Measurements from ENCODE around the gene ATP6V1G1.
A peak's percentile ranks its signal among the peaks of the same experiment; 100 is the strongest.

The ATP6V1G1 gene

DNA sequence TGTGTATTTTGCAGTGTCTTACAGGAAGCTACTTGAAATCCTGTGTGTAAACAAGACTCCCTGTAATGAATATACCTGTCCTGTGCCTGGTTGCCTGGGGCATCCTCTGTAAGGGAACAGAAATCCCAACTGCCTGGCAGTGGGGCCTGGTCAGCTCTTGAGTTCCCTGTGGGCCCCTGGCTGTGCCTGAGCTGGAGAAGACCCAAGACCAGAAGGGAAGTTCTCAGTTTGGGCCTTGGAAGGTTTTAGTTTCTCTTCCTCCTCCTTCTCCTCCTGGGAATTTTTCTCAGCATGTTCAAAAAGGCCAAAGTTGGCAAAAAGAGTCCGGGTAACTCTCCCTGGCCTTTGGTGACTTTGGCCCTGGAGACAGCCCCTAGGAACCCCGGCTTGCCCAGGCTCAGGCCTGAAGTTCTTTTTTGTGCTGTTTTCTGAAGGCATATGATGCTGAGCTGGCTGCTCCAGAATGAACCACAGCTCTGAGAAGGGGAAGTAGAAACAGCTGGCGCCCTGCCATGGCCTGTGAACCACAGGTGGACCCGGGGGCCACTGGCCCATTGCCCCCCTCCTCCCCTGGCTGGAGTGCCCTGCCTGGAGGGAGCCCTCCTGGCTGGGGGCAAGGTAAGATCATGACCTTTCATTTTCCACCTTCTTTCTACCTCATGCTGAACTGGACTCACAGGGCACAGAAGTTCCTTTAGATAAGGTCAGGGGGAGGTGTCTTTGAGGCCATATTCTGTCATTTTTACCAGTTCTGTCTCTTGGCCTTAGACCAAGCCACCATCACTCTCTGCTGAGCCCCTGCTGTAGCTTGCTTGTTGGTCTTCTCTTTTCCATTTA, 29.3 kb downstream of the ATP6V1G1 start:
- no peak overlapping the region for H3K27ac Mint-ChIP-seq
- DNase-seq = no peak

DNA sequence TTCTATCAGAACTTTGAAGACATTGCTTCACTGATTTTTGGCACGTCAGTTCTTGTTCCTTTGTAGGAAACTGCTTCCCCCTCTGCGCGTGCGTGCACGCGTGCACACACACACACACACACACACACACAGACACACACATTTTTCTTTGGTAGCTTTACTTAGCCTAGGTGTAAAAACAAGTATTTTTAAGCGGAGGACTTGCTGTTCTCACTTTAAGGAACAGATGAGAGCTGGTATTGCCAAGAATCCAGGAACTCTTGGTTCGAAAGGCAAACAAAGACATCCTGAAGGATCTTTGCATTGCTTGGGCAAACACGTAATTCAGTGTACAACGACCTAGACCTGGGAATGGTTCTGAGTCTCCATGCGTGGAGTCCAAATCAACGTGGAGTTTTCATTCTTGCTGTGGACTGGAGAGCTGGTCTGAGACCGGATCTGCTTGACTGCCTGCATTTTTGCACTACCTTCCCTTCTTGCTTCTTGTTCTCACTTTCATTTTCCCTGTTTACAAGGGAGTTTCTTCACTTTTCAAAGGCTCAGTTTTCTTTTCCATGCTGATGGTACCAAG, 31.7 kb downstream of the ATP6V1G1 start:
- Mint-ChIP-seq H3K36me3 (ENCODE audit: low read depth) (peaks cover 8% of the 10 kb centered on the region), H3K4me1 (peaks cover 9% of the 10 kb centered on the region), H3K27me3 (ENCODE audit: low read depth, poor library complexity) (peaks cover 2% of the 10 kb centered on the region), H3K4me3 (no peak overlapping the region), H3K27ac (peak overlapping the region; percentile 41), H3K9me3 (peaks cover 7% of the 10 kb centered on the region)
- DNase-seq = no peak
- no peak for TF ChIP-seq CTCF (IDR thresholded peaks at IDR 0.05)

More for the DNA sequence above, 29.3 kb downstream of the ATP6V1G1 start:
- Mint-ChIP-seq H3K9me3 (peaks cover 3% of the 10 kb centered on the region), H3K4me3 (no peak overlapping the region), H3K36me3 (ENCODE audit: low read depth) (peaks cover 4% of the 10 kb centered on the region), H3K4me1 (peaks cover 24% of the 10 kb centered on the region), H3K27me3 (ENCODE audit: low read depth, poor library complexity) (peaks cover 2% of the 10 kb centered on the region)
- TF ChIP-seq CTCF (IDR thresholded peaks at IDR 0.05) = no peak

DNA sequence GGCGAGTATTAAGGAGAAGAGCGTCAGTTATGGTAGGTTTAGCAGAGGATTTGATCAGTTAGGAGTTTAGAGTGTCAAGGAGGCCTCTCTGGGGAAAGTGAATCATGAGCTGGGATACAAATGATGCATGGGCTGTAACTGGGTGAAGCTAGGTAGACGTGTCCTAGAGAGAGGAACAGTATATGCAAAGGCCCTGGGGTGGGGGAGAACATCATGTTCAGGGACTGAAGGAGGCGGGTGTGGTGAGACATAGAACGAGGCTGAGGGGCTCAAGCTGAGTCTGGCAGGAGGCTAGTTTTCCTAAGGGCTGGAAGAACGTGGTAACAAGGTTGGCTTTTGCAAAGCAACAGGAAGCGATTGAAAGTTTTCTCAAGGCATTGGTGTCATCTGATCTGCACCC, 34.0 kb downstream of the ATP6V1G1 start:
- peaks cover 2% of the 10 kb centered on the region for H3K27me3 Mint-ChIP-seq (ENCODE audit: low read depth, poor library complexity)
- peaks cover 11% of the 10 kb centered on the region for H3K4me1 Mint-ChIP-seq
- H3K27ac Mint-ChIP-seq = no peak overlapping the region
- DNase-seq = no peak
- TF ChIP-seq CTCF (IDR thresholded peaks at IDR 0.05) = no peak
- peaks cover 4% of the 10 kb centered on the region for H3K36me3 Mint-ChIP-seq (ENCODE audit: low read depth)
- H3K9me3 Mint-ChIP-seq = peaks cover 4% of the 10 kb centered on the region
- H3K4me3 Mint-ChIP-seq = no peak overlapping the region

DNA sequence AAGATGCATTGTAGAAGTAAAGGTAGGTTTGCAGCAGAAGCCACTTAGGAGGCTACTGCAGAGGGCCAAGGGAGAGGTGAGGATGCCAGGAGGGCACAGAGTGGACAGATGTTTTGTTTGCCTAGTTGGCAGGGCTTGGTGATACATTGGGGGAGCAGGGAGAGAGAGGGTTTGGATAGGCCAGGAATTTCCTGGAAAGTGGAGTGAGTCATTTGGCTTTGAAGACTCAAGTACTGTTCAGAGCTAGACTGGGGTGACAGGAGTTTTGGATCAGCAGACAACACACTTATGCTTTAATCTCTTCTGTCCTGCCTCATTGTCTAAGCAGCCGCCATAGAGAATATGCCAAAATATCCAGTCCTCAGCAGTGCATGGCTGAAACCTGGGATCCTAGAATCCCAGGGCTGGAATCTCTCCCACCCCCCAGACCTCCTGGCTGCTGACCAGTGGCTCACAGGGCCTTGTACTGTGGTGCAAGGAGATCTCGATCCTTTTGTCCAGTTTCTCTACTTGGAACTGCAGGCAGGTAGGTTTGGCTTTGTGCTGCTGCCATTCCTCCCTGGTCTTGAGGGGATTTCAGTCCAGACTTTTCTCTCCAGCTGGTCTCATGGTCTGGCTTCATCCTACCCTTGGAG, 34.5 kb downstream of the ATP6V1G1 start:
- no peak for TF ChIP-seq CTCF (IDR thresholded peaks at IDR 0.05)
- Mint-ChIP-seq H3K4me1 (peaks cover 15% of the 10 kb centered on the region), H3K36me3 (ENCODE audit: low read depth) (peaks cover 4% of the 10 kb centered on the region), H3K27me3 (ENCODE audit: low read depth, poor library complexity) (peaks cover 2% of the 10 kb centered on the region), H3K9me3 (peaks cover 4% of the 10 kb centered on the region), H3K4me3 (no peak overlapping the region), H3K27ac (no peak overlapping the region)
- DNase-seq = no peak

DNA sequence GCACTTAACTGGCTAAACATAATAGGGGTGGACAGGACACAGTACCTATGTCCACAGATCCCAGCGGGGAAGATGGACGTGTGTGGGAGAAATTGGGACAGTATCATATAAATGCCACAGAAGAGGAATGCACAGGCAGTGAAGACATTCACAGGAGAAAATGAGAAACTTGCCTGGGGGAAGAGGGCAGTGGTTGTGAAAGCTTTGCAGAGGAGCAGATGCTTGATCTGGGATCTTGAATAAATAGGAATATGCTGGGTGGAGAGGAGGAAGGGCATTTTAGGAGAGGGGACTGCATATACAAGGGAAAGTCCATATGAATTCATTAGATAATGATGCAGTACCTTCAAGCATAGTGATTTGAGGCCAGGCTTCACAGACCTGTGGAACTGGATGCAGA, 37.1 kb downstream of the ATP6V1G1 start:
- Mint-ChIP-seq H3K9me3 (peaks cover 4% of the 10 kb centered on the region), H3K4me3 (no peak overlapping the region), H3K27ac (no peak overlapping the region), H3K27me3 (ENCODE audit: low read depth, poor library complexity) (no peaks in the 10 kb centered on the region), H3K4me1 (peaks cover 7% of the 10 kb centered on the region), H3K36me3 (ENCODE audit: low read depth) (peaks cover 4% of the 10 kb centered on the region)
- no peak for TF ChIP-seq CTCF (IDR thresholded peaks at IDR 0.05)
- no peak for DNase-seq
